A549 (cell line): ENCODE results near the gene LGI2.

Experiments used
- MAFK ChIP-seq: fragments of 450-650 bp; IDR thresholded peaks from 2 replicates; pipeline ENCODE4 v1.6.1; 2014; ENCODE audit not compliant: partially characterized antibody
- MYC ChIP-seq: IDR thresholded peaks from 2 replicates; pipeline ENCODE4 v1.6.1; 2012; ENCODE audit warnings: mild to moderate bottlenecking, inconsistent platforms, low read length, improper control_type of control experiment, borderline replicate concordance
- POLR2A ChIP-seq: IDR thresholded peaks from 2 replicates; pipeline ENCODE4 v1.6.1; 2012; ENCODE audit warnings: mild to moderate bottlenecking, low read length
- TF ChIP-seq, protein P1 (sequence below): fragments of >200 bp; sonication (Bioruptor Twin); formaldehyde crosslinking; IDR thresholded peaks from 3 replicates; pipeline ENCODE4 v1.5.1; 2016

DNA sequence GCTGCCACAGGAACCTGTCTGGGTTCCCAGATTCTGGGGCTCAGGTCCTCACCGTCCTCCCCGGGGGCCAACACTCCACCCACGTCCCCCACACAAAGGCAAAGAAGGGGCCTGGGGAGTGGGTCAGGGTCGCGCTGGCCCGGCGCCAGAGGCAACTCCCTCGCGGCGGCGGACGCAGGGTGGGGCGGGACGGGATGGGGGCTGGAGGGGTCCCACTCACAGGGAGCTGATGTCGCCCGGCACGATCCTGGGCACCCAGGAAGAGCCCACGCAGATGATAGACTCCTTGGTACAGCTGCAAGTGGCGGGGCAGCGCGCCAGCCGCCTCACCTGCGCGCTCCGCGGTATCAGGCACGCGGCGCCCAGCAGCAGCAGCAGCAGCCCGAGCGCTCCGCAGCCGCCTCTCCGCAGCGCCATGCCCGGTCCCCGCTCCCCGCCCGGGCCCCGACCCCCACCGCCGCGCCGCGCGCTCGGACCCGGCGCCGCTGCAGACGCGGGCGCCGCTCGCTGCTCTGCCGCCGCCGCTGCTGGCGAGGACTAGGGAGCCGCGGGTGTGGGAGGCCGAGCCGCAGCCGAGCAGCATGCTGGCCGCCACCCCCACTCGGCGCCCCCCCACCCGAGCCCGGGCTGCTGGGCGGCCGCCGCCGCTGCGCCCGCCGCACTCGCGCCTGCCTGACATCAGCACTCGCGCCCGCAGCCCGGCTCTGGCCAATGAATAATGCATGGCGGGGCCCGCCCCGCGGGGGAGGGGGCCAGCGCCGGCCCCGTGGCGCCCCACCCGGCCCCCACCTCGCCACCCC, at the start of gene LGI2:
- TF ChIP-seq POLR2A, result no peak
- TF ChIP-seq, protein P1, sequence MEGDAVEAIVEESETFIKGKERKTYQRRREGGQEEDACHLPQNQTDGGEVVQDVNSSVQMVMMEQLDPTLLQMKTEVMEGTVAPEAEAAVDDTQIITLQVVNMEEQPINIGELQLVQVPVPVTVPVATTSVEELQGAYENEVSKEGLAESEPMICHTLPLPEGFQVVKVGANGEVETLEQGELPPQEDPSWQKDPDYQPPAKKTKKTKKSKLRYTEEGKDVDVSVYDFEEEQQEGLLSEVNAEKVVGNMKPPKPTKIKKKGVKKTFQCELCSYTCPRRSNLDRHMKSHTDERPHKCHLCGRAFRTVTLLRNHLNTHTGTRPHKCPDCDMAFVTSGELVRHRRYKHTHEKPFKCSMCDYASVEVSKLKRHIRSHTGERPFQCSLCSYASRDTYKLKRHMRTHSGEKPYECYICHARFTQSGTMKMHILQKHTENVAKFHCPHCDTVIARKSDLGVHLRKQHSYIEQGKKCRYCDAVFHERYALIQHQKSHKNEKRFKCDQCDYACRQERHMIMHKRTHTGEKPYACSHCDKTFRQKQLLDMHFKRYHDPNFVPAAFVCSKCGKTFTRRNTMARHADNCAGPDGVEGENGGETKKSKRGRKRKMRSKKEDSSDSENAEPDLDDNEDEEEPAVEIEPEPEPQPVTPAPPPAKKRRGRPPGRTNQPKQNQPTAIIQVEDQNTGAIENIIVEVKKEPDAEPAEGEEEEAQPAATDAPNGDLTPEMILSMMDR, result no peak
- TF ChIP-seq MYC, result no peak
- TF ChIP-seq MAFK, result no peak
